NCI-H1417 treated with DMSO at 0.1 percent for 48 hours (cell line): ENCODE data around the gene ROBO2.

Source experiments
- DNase-seq: peaks from one replicate; lab custom pipeline; 2025; lab: John Stamatoyannopoulos, UW

Gene ROBO2

GRCh38 chr3:77259694-77260093 is 219.8 kb downstream of the ROBO2 start:
- DNase-seq, result no peak

GRCh38 chr3:77262361-77262760 is 222.5 kb downstream of the ROBO2 start:
- no peak for DNase-seq

DNA sequence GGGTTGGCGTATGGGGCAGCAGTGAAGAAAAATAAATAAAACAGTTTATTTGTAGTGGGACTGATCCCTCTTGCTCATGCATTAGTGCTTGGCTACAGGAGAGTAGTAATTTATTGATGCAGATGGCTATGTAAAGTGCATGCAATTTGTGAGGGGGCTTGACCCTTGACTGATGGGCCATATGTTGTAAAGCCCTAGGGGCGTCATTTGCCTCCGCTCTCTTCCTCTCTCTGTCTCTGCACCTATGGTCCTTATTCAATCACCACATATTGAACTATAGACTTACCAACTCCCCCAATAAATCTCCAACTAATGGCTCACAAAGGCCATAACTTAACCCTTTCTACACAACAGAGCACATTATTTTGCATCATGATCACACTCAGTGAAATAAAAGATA is 227.7 kb downstream of the ROBO2 start:
- no peak for DNase-seq

DNA sequence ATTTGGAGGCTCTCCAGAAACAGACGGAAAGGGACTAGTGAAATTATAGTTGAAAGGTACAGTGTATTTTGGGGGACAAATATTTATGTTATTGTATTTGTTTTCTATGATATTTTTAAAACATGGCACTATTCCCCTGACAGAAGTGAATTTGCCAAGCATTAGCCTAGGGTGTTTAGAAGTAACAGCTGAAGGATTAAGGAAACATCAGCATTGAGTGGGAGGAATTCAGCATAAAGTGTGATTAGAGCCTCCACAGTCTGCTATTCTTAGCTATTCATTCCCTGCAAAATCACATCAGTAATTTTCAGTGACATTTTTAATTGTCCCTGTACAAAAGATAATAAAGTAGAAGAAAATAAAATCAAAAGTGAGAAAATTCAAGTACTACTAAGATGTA is 231.4 kb downstream of the ROBO2 start:
- DNase-seq, result no peak

DNA sequence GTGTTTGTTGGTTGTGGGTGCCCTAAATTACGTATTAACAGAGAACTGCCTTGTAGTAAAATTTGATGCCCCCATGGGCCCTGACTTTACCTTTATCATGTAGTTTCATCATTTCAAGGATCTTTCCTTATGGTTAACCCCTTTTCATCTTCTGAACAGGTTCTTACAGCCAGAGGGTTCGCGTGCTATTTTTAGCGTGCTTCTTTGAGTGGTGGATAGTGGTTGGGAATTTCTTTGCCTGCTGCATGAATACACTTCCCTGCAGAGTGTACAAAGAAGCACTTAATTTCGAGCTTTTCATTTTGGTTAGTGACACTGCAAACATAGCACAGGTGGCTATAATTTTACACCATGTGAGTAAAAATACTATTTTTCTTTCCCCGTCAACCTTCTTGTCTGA is 231.8 kb downstream of the ROBO2 start:
- DNase-seq, result no peak

- DNase-seq, result no peak
These were observed 239.4 kb downstream of the ROBO2 start for GRCh38 chr3:77279276-77279675.

DNA sequence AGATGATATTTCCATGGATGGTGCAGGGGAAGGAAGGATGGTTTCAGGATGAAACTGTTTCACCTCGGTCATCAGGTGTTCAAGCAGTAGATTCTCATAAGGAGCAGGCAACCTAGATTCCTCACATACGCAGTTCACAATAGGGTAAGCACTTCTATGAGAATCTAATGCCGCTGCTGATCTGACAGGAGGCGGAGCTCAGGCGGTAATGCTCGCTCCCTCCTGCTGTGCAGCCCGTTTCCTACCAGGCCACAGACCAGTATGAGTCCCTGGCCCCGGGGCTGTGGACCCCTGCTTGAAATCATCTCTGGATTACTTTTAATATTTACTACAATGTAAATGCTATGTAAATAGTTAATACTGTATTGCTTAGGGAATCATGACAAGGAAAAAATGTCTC is 241.8 kb downstream of the ROBO2 start:
- DNase-seq, result no peak

- no peak for DNase-seq
These were observed 243.2 kb downstream of the ROBO2 start for GRCh38 chr3:77283108-77283507.

DNA sequence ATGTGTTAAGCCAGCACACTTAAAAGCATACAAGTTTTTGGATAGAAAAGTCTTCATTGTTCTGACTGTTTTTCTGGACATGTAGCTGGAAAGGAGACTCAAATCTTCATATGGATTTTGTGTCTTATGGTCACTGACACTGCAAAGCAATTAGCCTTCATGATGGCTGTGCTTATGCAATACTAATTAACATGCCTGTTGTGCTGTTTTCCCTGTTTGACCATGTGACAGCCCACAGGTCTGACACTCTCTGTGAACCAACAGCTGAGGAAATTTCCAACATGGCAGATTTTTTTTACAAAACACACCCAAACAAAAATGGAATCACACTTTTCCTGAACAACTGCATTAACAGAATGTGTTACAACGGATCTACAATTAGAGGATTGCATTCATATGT is 248.4 kb downstream of the ROBO2 start:
- no peak for DNase-seq

- DNase-seq, result no peak
These were observed 256.6 kb downstream of the ROBO2 start for GRCh38 chr3:77296527-77296926.

GRCh38 chr3:77298417-77298816 is 258.5 kb downstream of the ROBO2 start:
- no peak for DNase-seq

GRCh38 chr3:77303955-77304699 is 264.2 kb downstream of the ROBO2 start:
- DNase-seq, result no peak

DNA sequence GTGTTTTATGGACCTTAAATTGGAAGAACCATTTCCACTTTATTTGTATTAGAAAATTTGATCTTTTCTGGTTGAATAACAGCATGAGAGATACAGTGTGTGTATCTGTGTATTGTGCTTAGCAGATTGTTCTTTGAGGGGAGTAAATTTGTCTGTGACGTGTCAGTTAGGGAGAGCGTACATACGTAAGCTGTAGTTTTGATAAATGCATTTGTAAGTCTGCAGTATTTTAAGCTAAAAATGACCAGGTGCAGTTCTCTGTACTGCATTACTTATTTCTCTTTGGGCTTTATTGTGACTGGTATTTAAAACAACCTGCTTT is 264.8 kb downstream of the ROBO2 start:
- DNase-seq, result no peak

- DNase-seq, result no peak
These were observed 269.6 kb downstream of the ROBO2 start for GRCh38 chr3:77309460-77309859.

DNA sequence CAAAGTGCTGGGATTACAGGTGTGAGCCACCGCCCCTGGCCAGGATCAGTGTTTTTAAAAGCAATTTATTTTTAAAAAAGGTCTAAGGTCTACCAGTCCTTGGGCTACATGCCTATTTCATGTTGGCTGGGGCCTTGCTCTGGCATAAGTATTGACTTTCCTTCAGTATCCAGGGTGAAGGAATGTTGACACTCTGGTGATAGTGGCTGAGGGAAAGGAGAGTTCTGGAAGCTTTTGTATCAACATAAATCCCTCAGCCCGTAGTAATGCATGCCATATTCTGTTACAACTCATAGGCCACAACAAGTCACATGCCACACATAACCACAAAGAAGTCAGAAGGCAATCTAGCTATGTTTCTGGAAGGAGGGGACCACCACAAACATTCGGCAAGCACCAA is 273.9 kb downstream of the ROBO2 start:
- no peak for DNase-seq

DNA sequence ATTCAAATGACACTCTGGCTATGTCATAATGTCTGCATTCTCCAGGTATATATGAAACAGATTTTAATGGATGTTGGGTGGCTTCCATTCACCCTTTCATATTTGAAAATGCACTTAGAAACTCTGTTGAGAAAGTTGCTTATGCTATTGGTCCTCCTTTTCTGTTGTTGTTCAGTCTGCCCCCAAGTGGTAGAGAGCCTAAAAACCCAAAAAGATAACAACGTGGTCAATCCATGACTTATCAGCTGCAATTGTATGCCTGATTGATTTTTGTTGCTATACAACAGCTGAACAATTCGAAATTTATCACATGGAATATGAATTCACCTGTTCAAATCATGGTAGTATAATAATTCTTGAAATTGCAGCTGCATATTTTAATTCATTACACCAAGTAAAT is 279.8 kb downstream of the ROBO2 start:
- DNase-seq, result no peak

- no peak for DNase-seq
These were observed 280.6 kb downstream of the ROBO2 start for GRCh38 chr3:77320514-77320913.

- DNase-seq, result no peak
These were observed 281.7 kb downstream of the ROBO2 start for GRCh38 chr3:77321646-77322045.

GRCh38 chr3:77323626-77324025 is 283.7 kb downstream of the ROBO2 start:
- no peak for DNase-seq

GRCh38 chr3:77324105-77324504 is 284.2 kb downstream of the ROBO2 start:
- DNase-seq, result no peak

DNA sequence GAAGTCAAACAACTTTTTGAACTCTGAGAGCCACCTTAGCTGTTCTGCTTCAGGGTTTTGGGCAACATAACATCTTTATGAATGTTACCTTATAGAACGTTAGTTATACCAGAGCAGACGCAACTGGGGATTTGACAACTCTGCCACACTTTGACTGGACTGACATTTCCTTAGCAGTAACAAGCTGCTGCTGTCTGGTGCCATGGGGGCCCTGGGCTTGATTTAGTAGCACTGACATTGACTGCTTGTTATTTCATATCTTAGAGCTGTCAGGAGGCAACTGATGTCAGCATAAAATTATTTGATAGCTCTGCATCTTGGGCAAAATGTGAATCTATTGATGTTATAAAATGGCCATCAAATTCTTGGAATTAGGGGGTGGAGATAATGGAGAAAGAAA is 285.4 kb downstream of the ROBO2 start:
- no peak for DNase-seq

DNA sequence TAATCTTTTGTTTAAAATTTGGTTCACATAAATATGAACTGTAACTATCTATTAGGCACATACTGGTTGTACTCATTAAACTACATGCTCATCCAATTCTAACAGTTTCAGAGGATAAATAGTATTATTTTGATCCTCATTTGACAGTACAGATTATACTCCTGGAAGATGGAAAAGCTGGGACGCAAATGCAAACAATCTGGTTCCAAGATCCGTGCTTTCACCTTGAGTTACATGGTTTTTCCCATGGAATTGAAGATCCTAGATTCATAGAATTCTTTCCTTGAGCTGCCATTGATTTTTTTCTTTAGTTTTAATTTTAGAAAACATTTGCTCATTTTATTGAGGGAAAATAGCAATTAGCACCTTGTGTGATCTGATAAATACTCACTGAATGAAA is 285.8 kb downstream of the ROBO2 start:
- DNase-seq, result no peak

GRCh38 chr3:77326586-77326985 is 286.7 kb downstream of the ROBO2 start:
- no peak for DNase-seq

DNA sequence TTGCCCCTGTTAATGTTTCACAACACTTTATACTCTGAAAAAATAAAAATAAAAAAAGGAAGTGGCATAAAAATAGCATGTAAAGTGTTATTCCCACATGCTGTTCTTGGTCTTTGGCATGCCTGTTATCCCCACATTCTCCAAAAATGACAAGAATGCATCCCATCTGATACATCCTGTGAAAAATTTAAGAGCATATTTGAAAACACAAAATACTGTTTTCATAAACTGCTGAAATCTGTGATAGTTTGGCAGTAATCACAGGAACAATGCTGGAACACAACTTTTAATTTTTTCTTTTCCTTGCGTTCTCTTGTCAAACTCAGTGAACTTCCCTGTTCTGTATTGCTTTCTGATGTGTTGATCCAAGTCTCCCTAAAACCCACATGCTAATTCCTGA is 288.8 kb downstream of the ROBO2 start:
- DNase-seq, result no peak

DNA sequence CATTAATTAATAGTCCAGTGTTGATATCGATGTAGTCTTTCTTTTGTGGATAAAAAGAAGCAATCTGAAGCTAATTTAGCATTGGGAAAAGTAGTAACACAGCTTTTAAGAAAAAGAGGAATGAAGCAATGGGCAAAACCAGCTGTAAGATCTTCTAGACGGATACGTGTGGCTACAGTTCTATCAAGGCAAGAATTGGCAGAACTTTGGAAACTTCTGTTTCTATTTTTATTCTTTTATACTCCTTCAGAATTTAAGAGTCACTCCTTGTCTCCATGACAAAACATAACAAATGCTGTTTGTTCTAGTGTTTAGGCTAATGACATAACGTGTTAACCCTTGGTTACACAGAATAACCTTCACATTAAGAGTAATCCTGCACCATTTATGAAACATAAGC is 289.2 kb downstream of the ROBO2 start:
- no peak for DNase-seq
